Stimulated activated naive CD8-positive, alpha-beta T cell treated with anti-CD3 and anti-CD28 coated beads, Interleukin-15, Interleukin-2, amounts not matched to agents 100 ng/mL and 50 ng/mL, for 24 hours (primary cell): ENCODE data around the gene TYW1B.
"Not testable (repeated sequence)": the region's sequence is repeated elsewhere in the genome, so short reads cannot be mapped to it uniquely, and the experiment has no call there.

ENCODE experiments used
- H3K27ac Mint-ChIP-seq: one replicate; pipeline ENCODE4 v1.8.0; 2021; ENCODE audit warnings: mild to moderate bottlenecking, mixed read lengths
- H3K27me3 Mint-ChIP-seq: one replicate; pipeline ENCODE4 v1.8.0; 2021; ENCODE audit warnings: mixed read lengths
- H3K36me3 Mint-ChIP-seq: one replicate; pipeline ENCODE4 v1.8.0; 2021; ENCODE audit warnings: low read depth, mixed read lengths
- H3K4me1 Mint-ChIP-seq: one replicate; pipeline ENCODE4 v1.8.0; 2021; ENCODE audit warnings: low read depth, mixed read lengths
- H3K4me3 Mint-ChIP-seq: one replicate; pipeline ENCODE4 v1.8.0; 2021; ENCODE audit warnings: mild to moderate bottlenecking, mixed read lengths
- H3K9me3 Mint-ChIP-seq: one replicate; pipeline ENCODE4 v1.8.0; 2021; ENCODE audit warnings: mixed read lengths

TYW1B gene

GRCh38 chr7:72827839-72828591 is at the start of gene TYW1B:
TSS of gene TYW1B (minus strand) at chr7:72828200. CDS start at chr7:72828075, 125 bp downstream.
- not testable (repeated sequence) for H3K27me3 Mint-ChIP-seq, H3K9me3 Mint-ChIP-seq
- H3K27ac Mint-ChIP-seq, result peak within 1 kb of the TSS; percentile 94
- peak within 1 kb of the TSS; percentile 95 for H3K4me3 Mint-ChIP-seq
- H3K4me1 Mint-ChIP-seq, result peaks cover 43% of the 10 kb centered on the region
- H3K36me3 Mint-ChIP-seq, result peaks cover 23% of the 10 kb centered on the region

GRCh38 chr7:72867591-72867990 is 39.6 kb upstream of the TYW1B start:
- not testable (repeated sequence) for H3K36me3 Mint-ChIP-seq, H3K4me3 Mint-ChIP-seq, H3K27me3 Mint-ChIP-seq, H3K9me3 Mint-ChIP-seq, H3K4me1 Mint-ChIP-seq, H3K27ac Mint-ChIP-seq

GRCh38 chr7:72858846-72859400 is 30.9 kb upstream of the TYW1B start:
- not testable (repeated sequence) for H3K9me3 Mint-ChIP-seq, H3K27ac Mint-ChIP-seq, H3K27me3 Mint-ChIP-seq, H3K36me3 Mint-ChIP-seq, H3K4me3 Mint-ChIP-seq, H3K4me1 Mint-ChIP-seq

GRCh38 chr7:72857925-72858324 is 29.9 kb upstream of the TYW1B start:
- not testable (repeated sequence) for H3K27me3 Mint-ChIP-seq, H3K27ac Mint-ChIP-seq, H3K4me3 Mint-ChIP-seq

GRCh38 chr7:72855261-72855660 is 27.3 kb upstream of the TYW1B start:
- not testable (repeated sequence) for H3K4me1 Mint-ChIP-seq, H3K36me3 Mint-ChIP-seq, H3K27ac Mint-ChIP-seq, H3K27me3 Mint-ChIP-seq, H3K4me3 Mint-ChIP-seq, H3K9me3 Mint-ChIP-seq

More at GRCh38 chr7:72857925-72858324, 29.9 kb upstream of the TYW1B start:
- not testable (repeated sequence) for H3K4me1 Mint-ChIP-seq, H3K36me3 Mint-ChIP-seq, H3K9me3 Mint-ChIP-seq

GRCh38 chr7:72852937-72853336 is 24.9 kb upstream of the TYW1B start:
- H3K4me1 Mint-ChIP-seq, H3K36me3 Mint-ChIP-seq, H3K4me3 Mint-ChIP-seq, H3K27ac Mint-ChIP-seq, H3K27me3 Mint-ChIP-seq, H3K9me3 Mint-ChIP-seq: not testable (repeated sequence)

GRCh38 chr7:72850746-72851145 is 22.7 kb upstream of the TYW1B start:
- not testable (repeated sequence) for H3K27ac Mint-ChIP-seq, H3K4me3 Mint-ChIP-seq, H3K36me3 Mint-ChIP-seq, H3K4me1 Mint-ChIP-seq, H3K27me3 Mint-ChIP-seq, H3K9me3 Mint-ChIP-seq

- not testable (repeated sequence) for H3K4me3 Mint-ChIP-seq, H3K27me3 Mint-ChIP-seq, H3K4me1 Mint-ChIP-seq
- H3K27ac Mint-ChIP-seq, result peak overlapping the region; percentile 4
- peaks cover 18% of the 10 kb centered on the region for H3K36me3 Mint-ChIP-seq
- peaks cover 12% of the 10 kb centered on the region for H3K9me3 Mint-ChIP-seq
These were observed 16.1 kb upstream of the TYW1B start for GRCh38 chr7:72844146-72844545.

GRCh38 chr7:72843166-72843565 is 15.2 kb upstream of the TYW1B start:
- not testable (repeated sequence) for H3K27ac Mint-ChIP-seq, H3K4me3 Mint-ChIP-seq, H3K4me1 Mint-ChIP-seq, H3K27me3 Mint-ChIP-seq
- peaks cover 25% of the 10 kb centered on the region for H3K36me3 Mint-ChIP-seq
- peaks cover 12% of the 10 kb centered on the region for H3K9me3 Mint-ChIP-seq

GRCh38 chr7:72840966-72841511 is 13.0 kb upstream of the TYW1B start:
- H3K27me3 Mint-ChIP-seq, H3K4me3 Mint-ChIP-seq, H3K27ac Mint-ChIP-seq, H3K4me1 Mint-ChIP-seq: not testable (repeated sequence)
- H3K36me3 Mint-ChIP-seq, result peaks cover 44% of the 10 kb centered on the region
- H3K9me3 Mint-ChIP-seq, result peaks cover 12% of the 10 kb centered on the region

GRCh38 chr7:72838315-72838714 is 10.3 kb upstream of the TYW1B start:
- not testable (repeated sequence) for H3K4me3 Mint-ChIP-seq, H3K4me1 Mint-ChIP-seq, H3K27me3 Mint-ChIP-seq, H3K27ac Mint-ChIP-seq
- H3K9me3 Mint-ChIP-seq, result peaks cover 12% of the 10 kb centered on the region
- peaks cover 64% of the 10 kb centered on the region for H3K36me3 Mint-ChIP-seq

- H3K4me3 Mint-ChIP-seq, H3K27ac Mint-ChIP-seq, H3K4me1 Mint-ChIP-seq, H3K27me3 Mint-ChIP-seq: not testable (repeated sequence)
- Mint-ChIP-seq H3K9me3 (peaks cover 12% of the 10 kb centered on the region), H3K36me3 (peaks cover 73% of the 10 kb centered on the region)
These were observed 9.3 kb upstream of the TYW1B start for GRCh38 chr7:72837291-72837690.

GRCh38 chr7:72830567-72830966 is 2.6 kb upstream of the TYW1B start:
- H3K27ac Mint-ChIP-seq, result peak overlapping the region; percentile 94
- H3K27me3 Mint-ChIP-seq, H3K9me3 Mint-ChIP-seq: not testable (repeated sequence)
- H3K36me3 Mint-ChIP-seq, result peaks cover 41% of the 10 kb centered on the region
- peak overlapping the region; percentile 95 for H3K4me3 Mint-ChIP-seq
- H3K4me1 Mint-ChIP-seq, result peaks cover 45% of the 10 kb centered on the region

- peaks cover 38% of the 10 kb centered on the region for H3K36me3 Mint-ChIP-seq
- H3K9me3 Mint-ChIP-seq, result not testable (repeated sequence)
These were observed 1.8 kb upstream of the TYW1B start for GRCh38 chr7:72829687-72830354.

GRCh38 chr7:72829291-72829686 is 1.3 kb upstream of the TYW1B start:
- H3K27ac Mint-ChIP-seq, result peak overlapping the region; percentile 94
- H3K27me3 Mint-ChIP-seq, H3K9me3 Mint-ChIP-seq: not testable (repeated sequence)
- H3K36me3 Mint-ChIP-seq, result peaks cover 33% of the 10 kb centered on the region
- peak overlapping the region; percentile 95 for H3K4me3 Mint-ChIP-seq
- peaks cover 45% of the 10 kb centered on the region for H3K4me1 Mint-ChIP-seq

More at GRCh38 chr7:72829687-72830354, 1.8 kb upstream of the TYW1B start:
- H3K4me3 Mint-ChIP-seq, result peak overlapping the region; percentile 95
- peak overlapping the region; percentile 94 for H3K27ac Mint-ChIP-seq
- peaks cover 45% of the 10 kb centered on the region for H3K4me1 Mint-ChIP-seq
- H3K27me3 Mint-ChIP-seq, result not testable (repeated sequence)
